K562 (cell line): ENCODE data around the gene COL6A1. TPM values are rescaled to one million over a fixed set of nuclear protein-coding genes. Genes with fewer than 3 reads are reported as not detected.

Experiments used
- ARID3B ChIP-seq: fragments of 250-450 bp; sonication (Bioruptor Pico); IDR thresholded peaks from 2 replicates; pipeline ENCODE4 v1.4.0; 2020; ENCODE audit warnings: borderline replicate concordance
- C11orf30 ChIP-seq: fragments of 450-650 bp; IDR thresholded peaks from 2 replicates; pipeline ENCODE4 v1.6.1; 2016; ENCODE audit warnings: low read depth, mild to moderate bottlenecking
- CEBPG ChIP-seq, 3 experiments: fragments of 200-800 bp in 1 of 3; sonication (Bioruptor generic) in 1 of 3; sonication (generic) in 1 of 3; formaldehyde crosslinking in 1 of 3; IDR thresholded peaks in 2 of 3; conservative IDR thresholded peaks in 1 of 3; 2 replicates each; pipeline versions ENCODE4 v1.6.1 to v1.8.0; 2016 to 2022; ENCODE audit warnings: missing compliant biosample characterization in 2 of 3, missing genetic modification characterization in 2 of 3, mild to moderate bottlenecking in 1 of 3, missing genetic modification reagents in 1 of 3
- HMGN3 ChIP-seq: IDR thresholded peaks from 2 replicates; pipeline ENCODE4 v1.6.1; 2011; ENCODE audit warnings: borderline replicate concordance, low read depth, mild to moderate bottlenecking, mixed read lengths, low read length; ENCODE audit not compliant: insufficient read length; ENCODE audit errors: extremely low read depth
- HNRNPH1 ChIP-seq: fragments of 200-400 bp; formaldehyde crosslinking; optimal IDR thresholded peaks from 2 replicates; pipeline ENCODE3; 2017; ENCODE audit warnings: low read depth, mild to moderate bottlenecking, low read length, moderate library complexity
- IRF9 ChIP-seq: fragments of 450-650 bp; IDR thresholded peaks from 2 replicates; pipeline ENCODE4 v1.6.1; 2016; ENCODE audit warnings: missing biosample characterization, missing genetic modification characterization
- MAFK ChIP-seq: IDR thresholded peaks from 2 replicates; pipeline ENCODE4 v1.6.1; 2011; ENCODE audit warnings: low read length, improper control_type of control experiment
- MEIS2 ChIP-seq: fragments of 450-650 bp; IDR thresholded peaks from 2 replicates; pipeline ENCODE4 v1.6.1; 2014; ENCODE audit warnings: mild to moderate bottlenecking; ENCODE audit not compliant: partially characterized antibody
- NCOA1 ChIP-seq: fragments of 450-650 bp; IDR thresholded peaks from 2 replicates; pipeline ENCODE4 v1.6.1; 2016; ENCODE audit warnings: low read depth
- PBX2 ChIP-seq, 2 experiments: IDR thresholded peaks in 1 of 2; conservative IDR thresholded peaks in 1 of 2; 2 replicates each; pipeline ENCODE4 v1.6.1; 2016; ENCODE audit warnings: low read depth in 2 of 2, mild to moderate bottlenecking in 1 of 2, missing compliant biosample characterization in 1 of 2, missing genetic modification characterization in 1 of 2, moderate library complexity in 1 of 2
- PHF8 ChIP-seq: fragments of 200-600 bp; sonication (generic); IDR thresholded peaks from 2 replicates; pipeline ENCODE4 v1.6.1; 2012; ENCODE audit warnings: mixed run types, mild to moderate bottlenecking, inconsistent platforms, low read length, moderate library complexity, borderline replicate concordance
- SRF ChIP-seq, 2 experiments: fragments of 250-450, 450-650 bp in 1 of 2; sonication (Bioruptor Pico) in 1 of 2; sonication (generic) in 1 of 2; formaldehyde crosslinking; IDR thresholded peaks; 2 replicates each; pipeline versions ENCODE4 v1.5.0 to v1.5.1; 2020 to 2022; ENCODE audit warnings: mild to moderate bottlenecking in 1 of 2, missing genetic modification reagents in 1 of 2
- SRSF7 ChIP-seq: fragments of 200-400 bp; formaldehyde crosslinking; optimal IDR thresholded peaks from 2 replicates; pipeline ENCODE3; 2017; ENCODE audit warnings: mild to moderate bottlenecking, low read depth, low read length
- STAG1 ChIP-seq: sonication (generic); formaldehyde crosslinking; IDR thresholded peaks from 2 replicates; pipeline ENCODE4 v1.5.0; 2020; ENCODE audit warnings: missing genetic modification reagents, borderline replicate concordance
- TCF7L2 ChIP-seq: fragments of 150-350 bp; IDR thresholded peaks from 2 replicates; pipeline ENCODE4 v1.6.1; 2016; ENCODE audit warnings: low read depth, mild to moderate bottlenecking, low read length, moderate library complexity
- ZNF280B ChIP-seq: fragments of 250-450 bp; sonication (Bioruptor Pico); IDR thresholded peaks from 2 replicates; pipeline ENCODE4 v1.5.1; 2021; ENCODE audit warnings: mild to moderate bottlenecking
- ZNF551 ChIP-seq: fragments of 250-450 bp; sonication (Bioruptor Pico); IDR thresholded peaks from 2 replicates; pipeline ENCODE4 v1.5.0; 2021; ENCODE audit warnings: mild to moderate bottlenecking, moderate library complexity
- ZNF583 ChIP-seq: fragments of 250-450 bp; sonication (Bioruptor Pico); IDR thresholded peaks from 2 replicates; pipeline ENCODE4 v1.4.0; 2020
- ZNF830 ChIP-seq: fragments of 250-450 bp; sonication (Bioruptor Pico); IDR thresholded peaks from 2 replicates; pipeline ENCODE4 v1.5.0; 2021; ENCODE audit warnings: mild to moderate bottlenecking
- polyA plus RNA-seq, 8 experiments: library from polyadenylated mRNA; depleted of rRNA in 4 of 8; stranded (reverse) in 5 of 8; unstranded in 3 of 8; fragments of >200 nt; fragmentation: Nextera tagmentation in 2 of 8; fragmentation: Illumina TruSeq in 1 of 8; extraction: Ambion mirVana in 2 of 8; extraction: Trizol in 1 of 8; gene quantifications; 2 replicates each; pipeline versions ENCODE4 v1.2.1 to v1.2.3, GENCODE V29; 2011 to 2014; ENCODE audit warnings: inconsistent platforms in 1 of 8, missing spikeins in 1 of 8
- total RNA-seq, 7 experiments: library from RNA; depleted of rRNA in 6 of 7; stranded (reverse); fragments of >200 nt in 6 of 7; fragmentation: Illumina TruSeq in 2 of 7; extraction: Trizol in 2 of 7; gene quantifications; 2 replicates each; pipeline versions ENCODE4 v1.2.1 to v1.2.3, GENCODE V29; 2011 to 2021; ENCODE audit warnings: low replicate concordance in 1 of 7

The COL6A1 gene
- total and polyA plus RNA-seq, 9 of the 15 experiments (the other 6 are each of a cell fraction or from before 2014, with no cell fraction given), result 0.07 to 1.3 (median 0.14) TPM; not detected in 3

- TF ChIP-seq IRF9 (tag) (no peak), ZNF280B (CRISPR knock-in tag) (no peak), HMGN3 (no peak), ZNF551 (no peak), SRF (CRISPR knock-in tag; IDR thresholded peaks at IDR 0.05) (no peak), ARID3B (CRISPR knock-in tag) (no peak), MEIS2 (no peak), C11orf30 (no peak), NCOA1 (no peak), ZNF830 (CRISPR knock-in tag) (no peak), TCF7L2 (no peak), HNRNPH1 (no peak), STAG1 (CRISPR knock-in tag) (no peak), PHF8 (no peak), CEBPG (CRISPR knock-in tag; IDR thresholded peaks at IDR 0.05) (no peak), CEBPG (tag; conservative IDR thresholded peaks at IDR 0.05 in 1 of 2, IDR thresholded peaks at IDR 0.05 in 1 of 2) (no peak), SRSF7 (no peak), ZNF583 (CRISPR knock-in tag) (no peak), PBX2 (CRISPR knock-in tag; IDR thresholded peaks at IDR 0.05; ENCODE audit: low read depth) (no peak), PBX2 (tag; conservative IDR thresholded peaks at IDR 0.05; ENCODE audit: low read depth) (no peak), MAFK (no peak)
Measured at GRCh38 chr21:46031484-46031883, 49.9 kb downstream of the COL6A1 start (continued).
